Liver (tissue), 9 donors: ENCODE data around the gene MOGAT3. TPM values are rescaled to one million over a fixed set of nuclear protein-coding genes. Genes with fewer than 3 reads are reported as not detected.

ENCODE experiments used
- DNase-seq: peaks from one replicate; pipeline ENCODE4 v3.0.0-alpha.2; 2017; ENCODE audit warnings: low spot score
- H3K27ac ChIP-seq, 2 donors: one replicate each; pipeline ENCODE4 v1.7.0; 2013; ENCODE audit warnings: inconsistent platforms in 2 of 2, low read length in 2 of 2, control low read depth in 1 of 2, low read depth in 1 of 2, mild to moderate bottlenecking in 1 of 2
- H3K27me3 ChIP-seq, 4 donors: one replicate each; pipeline versions ENCODE4 v1.6.1 to v1.7.0; 2013; ENCODE audit warnings: low read length in 3 of 4, inconsistent platforms in 1 of 4, mild to moderate bottlenecking in 1 of 4, moderate library complexity in 1 of 4; ENCODE audit not compliant: control insufficient read depth in 4 of 4, insufficient read depth in 4 of 4
- H3K36me3 ChIP-seq, 4 donors: one replicate each; pipeline versions ENCODE4 v1.6.1 to v1.7.0; 2013; ENCODE audit warnings: low read length in 3 of 4, mild to moderate bottlenecking in 3 of 4, low read depth in 1 of 4, moderate library complexity in 1 of 4; ENCODE audit not compliant: control insufficient read depth in 4 of 4, insufficient read depth in 3 of 4
- H3K4me1 ChIP-seq, 4 donors: one replicate each; pipeline versions ENCODE4 v1.6.1 to v1.7.0; 2013; ENCODE audit warnings: low read length in 3 of 4, mild to moderate bottlenecking in 3 of 4, moderate library complexity in 1 of 4; ENCODE audit not compliant: control insufficient read depth in 4 of 4, insufficient read depth in 4 of 4
- H3K4me3 ChIP-seq, 3 donors: one replicate each; pipeline versions ENCODE4 v1.6.1 to v1.7.0; 2013; ENCODE audit warnings: low read length in 3 of 3, control low read depth in 1 of 3, low read depth in 1 of 3, mild to moderate bottlenecking in 1 of 3
- H3K9ac ChIP-seq, 2 donors: one replicate each; pipeline ENCODE4 v1.7.0; 2013; ENCODE audit warnings: low read length in 2 of 2, mild to moderate bottlenecking in 2 of 2, moderate library complexity in 2 of 2, control low read depth in 1 of 2, low read depth in 1 of 2
- H3K9me3 ChIP-seq, 4 donors: one replicate each; pipeline versions ENCODE4 v1.6.1 to v1.7.0; 2013; ENCODE audit warnings: low read length in 3 of 4; ENCODE audit not compliant: control insufficient read depth in 4 of 4
- EGR1 ChIP-seq, 2 donors: IDR thresholded peaks; 2 replicates each; pipeline ENCODE4 v1.6.1; 2016 to 2018; ENCODE audit warnings: antibody characterized with exemption in 2 of 2, low read depth in 2 of 2
- FOXA1 ChIP-seq: IDR thresholded peaks from 2 replicates; pipeline ENCODE4 v1.6.1; 2016; ENCODE audit warnings: antibody characterized with exemption
- FOXA2 ChIP-seq: IDR thresholded peaks from 2 replicates; pipeline ENCODE4 v1.6.1; 2016; ENCODE audit warnings: antibody characterized with exemption
- GABPA ChIP-seq, 2 donors: IDR thresholded peaks in 1 of 2; conservative IDR thresholded peaks in 1 of 2; 2 replicates each; pipeline ENCODE4 v1.6.1; 2016; ENCODE audit warnings: antibody characterized with exemption in 2 of 2, mild to moderate bottlenecking in 1 of 2, moderate library complexity in 1 of 2
- HNF4A ChIP-seq, 2 donors: conservative IDR thresholded peaks; 2 replicates each; pipeline ENCODE4 v1.6.1; 2016; ENCODE audit warnings: antibody characterized with exemption in 2 of 2, mild to moderate bottlenecking in 2 of 2
- HNF4G ChIP-seq: IDR thresholded peaks from 2 replicates; pipeline ENCODE4 v1.6.1; 2016; ENCODE audit warnings: antibody characterized with exemption
- JUND ChIP-seq, 2 donors: IDR thresholded peaks; 2 replicates each; pipeline ENCODE4 v1.6.1; 2016; ENCODE audit warnings: antibody characterized with exemption in 2 of 2
- NR2F2 ChIP-seq: IDR thresholded peaks from 2 replicates; pipeline ENCODE4 v1.6.1; 2016; ENCODE audit warnings: antibody characterized with exemption
- RAD21 ChIP-seq, 2 donors: IDR thresholded peaks; 2 replicates each; pipeline ENCODE4 v1.6.1; 2016; ENCODE audit warnings: antibody characterized with exemption in 2 of 2, mild to moderate bottlenecking in 2 of 2
- RXRA ChIP-seq, 2 donors: IDR thresholded peaks; 2 replicates each; pipeline ENCODE4 v1.6.1; 2017 to 2018; ENCODE audit warnings: antibody characterized with exemption in 2 of 2, mild to moderate bottlenecking in 1 of 2
- SP1 ChIP-seq: IDR thresholded peaks from 2 replicates; pipeline ENCODE4 v1.6.1; 2018; ENCODE audit warnings: antibody characterized with exemption, mild to moderate bottlenecking
- TAF1 ChIP-seq: conservative IDR thresholded peaks from 2 replicates; pipeline ENCODE4 v1.6.1; 2016; ENCODE audit warnings: antibody characterized with exemption, mild to moderate bottlenecking
- YY1 ChIP-seq: IDR thresholded peaks from 2 replicates; pipeline ENCODE4 v1.6.1; 2016; ENCODE audit warnings: antibody characterized with exemption, mild to moderate bottlenecking
- WGBS: extraction: QIAGEN DNeasy Blood & Tissue Kit; methylation state at CpG from one replicate; pipeline ENCODE4 v1.1.7; 2013; 5-methylcytosine and 5-hydroxymethylcytosine counted together
- polyA plus RNA-seq, 2 donors: library from polyadenylated mRNA; stranded (reverse) in 1 of 2; unstranded in 1 of 2; fragments of 200-250 nt in 1 of 2; fragments of >200 nt in 1 of 2; fragmentation: Nextera tagmentation in 1 of 2; extraction: Ambion mirVana in 1 of 2; gene quantifications; one replicate each; pipeline versions ENCODE4 v1.2.1 to v1.2.3, GENCODE V29; 2013 to 2015
- total RNA-seq, 2 donors: library from RNA; depleted of rRNA; stranded (reverse); fragments of >200 nt; gene quantifications; one replicate each; pipeline ENCODE4 v1.2.3, GENCODE V29; 2014
- TF ChIP-seq, protein P1 (sequence below): fragments of 150-350 bp; IDR thresholded peaks from 2 replicates; pipeline ENCODE4 v1.5.1; 2017; ENCODE audit warnings: improper control_type of control experiment, low read depth, low read length; ENCODE audit not compliant: missing input control
- donor health status: healthy.
- donor health status: healthy.
- donor health status: healthy.
- donor health status: healthy.
- donor health status: healthy.

MOGAT3 gene
- total and polyA plus RNA-seq, 4 donors = 1.8 to 7.9 (median 3.7) TPM

DNA sequence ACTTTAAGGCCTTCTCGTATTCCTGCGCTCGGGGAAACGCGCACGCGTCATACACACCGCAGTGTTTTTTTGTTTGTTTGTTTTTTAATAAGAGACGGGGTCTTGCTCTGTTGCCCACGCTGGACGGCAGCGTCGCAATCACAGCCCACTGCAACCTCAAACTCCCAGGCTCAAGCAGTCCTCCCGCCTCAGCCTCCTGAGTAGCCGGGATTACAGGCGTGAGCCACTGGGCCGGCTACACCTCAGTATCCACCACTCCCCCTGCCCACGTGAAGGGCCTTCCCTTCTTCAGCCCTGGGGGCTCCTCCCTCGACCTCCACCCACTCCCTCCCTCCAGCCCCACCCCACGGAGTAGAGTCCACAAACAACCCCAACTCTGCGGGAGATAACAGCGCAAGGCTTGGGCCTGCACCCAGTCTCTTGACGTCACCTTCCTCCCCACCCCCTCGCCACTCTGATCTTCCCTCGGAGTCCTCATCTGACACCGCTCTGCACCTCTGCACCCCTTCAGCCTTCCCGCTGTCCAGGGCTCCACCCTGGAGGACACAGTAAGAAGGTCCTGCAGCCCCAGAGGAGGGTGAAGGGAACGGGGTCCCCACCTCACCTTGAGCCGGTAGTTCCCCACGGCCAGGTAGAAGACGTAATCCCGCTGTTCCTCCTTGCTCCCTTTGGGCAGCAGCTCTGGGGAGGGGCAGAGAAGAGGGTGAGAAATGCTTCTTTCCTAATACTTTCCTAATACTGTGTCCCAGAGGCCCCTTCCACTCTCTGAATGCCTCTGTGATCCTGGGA lies 39.6 kb upstream of the MOGAT3 start (continued):
- TF ChIP-seq, protein P1, sequence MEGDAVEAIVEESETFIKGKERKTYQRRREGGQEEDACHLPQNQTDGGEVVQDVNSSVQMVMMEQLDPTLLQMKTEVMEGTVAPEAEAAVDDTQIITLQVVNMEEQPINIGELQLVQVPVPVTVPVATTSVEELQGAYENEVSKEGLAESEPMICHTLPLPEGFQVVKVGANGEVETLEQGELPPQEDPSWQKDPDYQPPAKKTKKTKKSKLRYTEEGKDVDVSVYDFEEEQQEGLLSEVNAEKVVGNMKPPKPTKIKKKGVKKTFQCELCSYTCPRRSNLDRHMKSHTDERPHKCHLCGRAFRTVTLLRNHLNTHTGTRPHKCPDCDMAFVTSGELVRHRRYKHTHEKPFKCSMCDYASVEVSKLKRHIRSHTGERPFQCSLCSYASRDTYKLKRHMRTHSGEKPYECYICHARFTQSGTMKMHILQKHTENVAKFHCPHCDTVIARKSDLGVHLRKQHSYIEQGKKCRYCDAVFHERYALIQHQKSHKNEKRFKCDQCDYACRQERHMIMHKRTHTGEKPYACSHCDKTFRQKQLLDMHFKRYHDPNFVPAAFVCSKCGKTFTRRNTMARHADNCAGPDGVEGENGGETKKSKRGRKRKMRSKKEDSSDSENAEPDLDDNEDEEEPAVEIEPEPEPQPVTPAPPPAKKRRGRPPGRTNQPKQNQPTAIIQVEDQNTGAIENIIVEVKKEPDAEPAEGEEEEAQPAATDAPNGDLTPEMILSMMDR = no peak
- TF ChIP-seq GABPA (IDR thresholded peaks at IDR 0.05 in 1 of 2, conservative IDR thresholded peaks at IDR 0.05 in 1 of 2) (no peak), RAD21 (IDR thresholded peaks at IDR 0.05) (no peak), FOXA1 (no peak)

DNA sequence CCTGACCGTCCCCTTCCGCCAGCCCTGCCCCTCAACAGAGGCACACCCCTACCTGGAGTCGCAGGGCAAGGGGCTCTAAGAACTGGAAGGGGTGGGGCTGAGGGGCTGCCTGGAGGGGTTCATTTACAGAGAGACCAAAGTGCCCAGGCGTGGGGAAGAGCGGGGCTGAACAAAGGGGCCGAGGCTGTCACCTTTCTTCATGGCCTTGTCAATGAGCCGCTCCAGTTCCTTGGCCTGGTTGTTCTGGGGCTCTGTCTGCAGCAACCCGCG lies 39.0 kb upstream of the MOGAT3 start:
- 97% methylated on average over 9 of the region's 9 CpGs for WGBS
- Histone ChIP-seq H3K36me3 (peaks cover 0 to 6% (median 4%) of the 10 kb centered on the region in 4 donors), H3K4me1 (peaks cover 7 to 47% (median 29%) of the 10 kb centered on the region in 4 donors), H3K4me3 (no peak overlapping the region), H3K9ac (no peak overlapping the region), H3K27ac (peak overlapping the region in 1 of 2 donors; percentile 91), H3K27me3 (no peaks in the 10 kb centered on the region), H3K9me3 (no peaks in the 10 kb centered on the region)
- no peak for DNase-seq
- TF ChIP-seq EGR1 (IDR thresholded peaks at IDR 0.05; ENCODE audit: low read depth in 2 of 2) = no peak
- no peak for TF ChIP-seq NR2F2
- no peak for TF ChIP-seq HNF4G
- TF ChIP-seq RAD21 (IDR thresholded peaks at IDR 0.05) = no peak
- TF ChIP-seq HNF4A (conservative IDR thresholded peaks at IDR 0.05) = no peak

DNA sequence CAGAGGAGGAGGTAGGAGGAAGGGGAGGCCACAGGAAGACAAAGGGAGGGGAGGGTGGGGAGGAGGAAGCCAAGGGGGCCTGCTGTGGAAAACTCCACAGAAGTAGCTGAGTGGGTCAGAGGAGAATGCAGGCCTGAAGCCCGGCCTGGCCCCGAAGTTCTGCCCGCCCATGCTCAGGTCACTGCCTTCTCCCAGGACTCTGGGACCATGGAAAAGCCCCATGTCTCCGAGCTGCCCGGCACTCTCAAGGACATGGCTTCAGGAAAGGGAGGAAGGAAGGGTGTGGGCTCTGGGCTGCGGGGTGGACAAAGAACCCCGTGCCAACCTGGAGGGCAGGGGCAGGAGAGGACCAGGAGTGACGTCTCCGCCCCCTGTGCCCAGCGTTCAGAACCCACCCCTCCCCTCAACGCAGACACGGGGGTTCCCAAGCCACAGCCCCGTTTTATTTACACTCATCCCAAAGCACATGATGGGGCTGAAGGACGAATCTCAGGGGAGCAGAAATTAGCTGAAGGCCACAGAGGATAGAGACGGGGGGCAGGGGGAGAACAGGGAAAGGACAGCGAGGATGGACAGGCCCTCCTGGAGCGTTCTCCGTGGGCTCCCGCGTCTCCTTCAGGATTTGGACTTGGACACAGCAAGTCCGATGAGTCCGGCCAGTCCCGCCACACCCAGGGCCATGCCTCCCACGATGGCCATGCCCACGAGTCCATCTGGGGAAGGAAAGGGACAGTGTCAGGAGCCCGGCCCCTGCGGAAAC lies 38.5 kb upstream of the MOGAT3 start:
- no peaks in the 10 kb centered on the region for H3K9me3 ChIP-seq
- H3K4me3 ChIP-seq = no peak overlapping the region
- peaks cover 0 to 6% (median 4%) of the 10 kb centered on the region in 4 donors for H3K36me3 ChIP-seq
- TF ChIP-seq JUND (IDR thresholded peaks at IDR 0.05) (no peak), FOXA2 (no peak), RXRA (IDR thresholded peaks at IDR 0.05) (no peak), SP1 (peak; percentile 11), RAD21 (IDR thresholded peaks at IDR 0.05) (no peak), NR2F2 (no peak), TAF1 (no peak), YY1 (no peak)
- TF ChIP-seq, protein P1 = no peak
- DNase-seq = no peak
- H3K27ac ChIP-seq = peak overlapping the region; percentile 91 to 97
- 77% methylated on average over 27 of the region's 27 CpGs for WGBS
- H3K9ac ChIP-seq = no peak overlapping the region
- no peaks in the 10 kb centered on the region for H3K27me3 ChIP-seq
- H3K4me1 ChIP-seq = peaks cover 7 to 47% (median 29%) of the 10 kb centered on the region in 4 donors
